Neural cell (in vitro differentiated cells): Measurements from ENCODE around the gene ALOXE3. TPM values are rescaled to one million over a fixed set of nuclear protein-coding genes. Genes with fewer than 3 reads are reported as not detected.

ENCODE experiments used
- H2AFZ ChIP-seq: fragments of 200-600, 300-800 bp; sonication (generic), shearing (Covaris generic); 2 replicates; pipeline ENCODE4 v1.6.0; 2014; ENCODE audit warnings: low read depth, mild to moderate bottlenecking, antibody characterized with exemption, low read length, moderate library complexity
- H3F3A ChIP-seq: fragments of 200-600 bp; shearing (Covaris generic); 2 replicates; pipeline ENCODE4 v1.6.1; 2016; ENCODE audit warnings: mild to moderate bottlenecking, moderate library complexity, mixed read lengths, antibody characterized with exemption, low read length; ENCODE audit not compliant: insufficient read depth, poor library complexity, severe bottlenecking
- H3K27ac ChIP-seq: fragments of 200-600, 300-800 bp; sonication (generic), shearing (Covaris generic); 2 replicates; pipeline ENCODE4 v1.5.1; 2014; ENCODE audit warnings: mild to moderate bottlenecking, low read length, moderate library complexity
- H3K27me3 ChIP-seq: fragments of 300-800, 200-600 bp; sonication (generic), shearing (Covaris generic); 2 replicates; pipeline ENCODE4 v1.6.0; 2014; ENCODE audit warnings: mild to moderate bottlenecking, low read depth, low read length, moderate library complexity; ENCODE audit not compliant: insufficient read depth
- H3K36me3 ChIP-seq: fragments of 300-800, 200-600 bp; sonication (generic), shearing (Covaris generic); 2 replicates; pipeline ENCODE4 v1.5.1; 2014; ENCODE audit warnings: mild to moderate bottlenecking, antibody characterized with exemption, low read length, moderate library complexity; ENCODE audit not compliant: insufficient read depth
- H3K4me2 ChIP-seq: fragments of 300-800, 200-600 bp; sonication (generic), shearing (Covaris generic); 2 replicates; pipeline ENCODE4 v1.6.0; 2014; ENCODE audit warnings: mild to moderate bottlenecking, low read length
- H3K4me3 ChIP-seq: fragments of 300-800, 200-600 bp; sonication (generic), shearing (Covaris generic); 2 replicates; pipeline ENCODE4 v1.5.1; 2014; ENCODE audit warnings: mild to moderate bottlenecking, low read length, moderate library complexity
- H3K79me2 ChIP-seq: fragments of 200-600 bp; shearing (Covaris generic); replicated peaks from 2 replicates; pipeline ENCODE4 v1.6.0; 2014; ENCODE audit warnings: mild to moderate bottlenecking, low read length, moderate library complexity; ENCODE audit not compliant: insufficient read depth
- H3K9ac ChIP-seq: fragments of 300-800, 200-600 bp; sonication (generic), shearing (Covaris generic); 2 replicates; pipeline ENCODE4 v1.6.1; 2016; ENCODE audit warnings: mild to moderate bottlenecking, low read length, mixed read lengths
- H3K9me2 ChIP-seq: fragments of 200-600 bp; shearing (Covaris generic); 2 replicates; pipeline ENCODE4 v1.6.1; 2016; ENCODE audit warnings: mild to moderate bottlenecking, low read length, mixed read lengths; ENCODE audit not compliant: insufficient read depth
- H3K9me3 ChIP-seq: fragments of 200-600, 300-800 bp; sonication (generic), shearing (Covaris generic); 2 replicates; pipeline ENCODE4 v1.6.1; 2016; ENCODE audit warnings: mild to moderate bottlenecking, mixed run types, low read length, moderate library complexity, mixed read lengths
- H4K20me1 ChIP-seq: fragments of 200-600 bp; shearing (Covaris generic); 2 replicates; pipeline ENCODE4 v1.6.1; 2016; ENCODE audit warnings: mild to moderate bottlenecking, mixed run types; ENCODE audit not compliant: insufficient read depth
- EP300 ChIP-seq: fragments of 450-650 bp; conservative IDR thresholded peaks from 2 replicates; pipeline ENCODE4 v1.6.1; 2014; ENCODE audit warnings: antibody characterized with exemption, mild to moderate bottlenecking, moderate library complexity; ENCODE audit not compliant: poor library complexity, severe bottlenecking
- EZH2 ChIP-seq: fragments of 200-600, 300-800 bp; shearing (Covaris generic), sonication (generic); IDR thresholded peaks from 2 replicates; pipeline ENCODE4 v1.6.1; 2014; ENCODE audit warnings: antibody characterized with exemption, low read length, borderline replicate concordance, mild to moderate bottlenecking; ENCODE audit not compliant: insufficient read depth, poor library complexity, severe bottlenecking
- MXI1 ChIP-seq: fragments of 450-650 bp; conservative IDR thresholded peaks from 2 replicates; pipeline ENCODE4 v1.6.1; 2014; ENCODE audit warnings: antibody characterized with exemption, mild to moderate bottlenecking; ENCODE audit not compliant: poor library complexity, severe bottlenecking
- POLR2AphosphoS5 ChIP-seq: IDR thresholded peaks from 2 replicates; pipeline ENCODE4 v1.6.1; 2012
- RAD21 ChIP-seq: fragments of 450-650 bp; conservative IDR thresholded peaks from 2 replicates; pipeline ENCODE4 v1.6.1; 2014; ENCODE audit warnings: antibody characterized with exemption, mild to moderate bottlenecking, moderate library complexity
- SMC3 ChIP-seq: fragments of 450-650 bp; conservative IDR thresholded peaks from 2 replicates; pipeline ENCODE4 v1.6.1; 2014; ENCODE audit warnings: antibody characterized with exemption, mild to moderate bottlenecking, moderate library complexity; ENCODE audit not compliant: poor library complexity
- TAF1 ChIP-seq: IDR thresholded peaks from 2 replicates; pipeline ENCODE4 v1.6.1; 2012; ENCODE audit warnings: low read depth
- polyA plus RNA-seq: library from polyadenylated mRNA; depleted of rRNA; stranded (reverse); fragments of >200 nt; gene quantifications from 2 replicates; pipeline ENCODE4 v1.2.3, GENCODE V29; 2014
- TF ChIP-seq, protein P1 (sequence below): fragments of 450-650 bp; IDR thresholded peaks from 2 replicates; pipeline ENCODE4 v1.5.1; 2014; ENCODE audit warnings: antibody characterized with exemption, mild to moderate bottlenecking, moderate library complexity; ENCODE audit not compliant: poor library complexity, severe bottlenecking
- TF ChIP-seq, protein P2 (sequence below): IDR thresholded peaks from 2 replicates; pipeline ENCODE4 v1.6.1; 2012; ENCODE audit warnings: borderline replicate concordance

Gene ALOXE3
- polyA plus RNA-seq, 1 donor from 2014 or later = 0.77 TPM

DNA sequence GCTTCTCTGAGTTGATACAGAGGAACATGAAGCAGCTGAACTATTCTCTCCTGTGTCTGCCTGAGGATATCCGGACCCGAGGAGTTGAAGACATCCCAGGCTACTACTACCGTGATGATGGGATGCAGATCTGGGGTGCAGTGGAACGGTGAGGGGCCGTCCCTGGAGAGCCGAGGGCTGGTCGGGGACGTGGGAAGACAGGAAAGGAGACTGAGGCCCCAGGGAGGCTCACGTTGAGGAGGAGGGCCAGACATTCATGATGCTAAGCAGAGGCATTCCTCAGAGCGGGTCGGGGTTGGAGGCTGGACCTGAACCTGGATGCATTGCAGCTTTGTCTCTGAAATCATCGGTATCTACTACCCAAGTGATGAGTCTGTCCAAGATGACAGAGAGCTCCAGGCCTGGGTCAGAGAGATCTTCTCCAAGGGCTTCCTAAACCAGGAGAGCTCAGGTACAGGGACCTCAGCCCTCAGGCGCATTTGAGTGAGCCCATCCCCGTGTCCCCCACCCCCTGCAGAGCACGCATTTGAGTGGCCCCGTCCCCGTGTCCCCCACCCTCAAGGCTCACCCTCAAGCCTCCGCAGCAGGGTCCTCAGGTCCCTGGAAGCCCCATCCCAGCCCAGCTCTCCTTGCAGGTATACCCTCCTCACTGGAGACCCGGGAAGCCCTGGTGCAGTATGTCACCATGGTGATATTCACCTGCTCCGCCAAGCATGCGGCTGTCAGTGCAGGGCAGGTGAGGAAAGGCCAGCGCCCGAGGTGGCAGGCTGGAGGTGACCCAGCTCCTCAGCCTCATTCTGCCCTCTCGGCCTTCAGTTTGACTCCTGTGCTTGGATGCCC is 71.2 kb downstream of the ALOXE3 start:
- no peaks in the 10 kb centered on the region for H3K36me3 ChIP-seq
- H3K9me3 ChIP-seq = no peaks in the 10 kb centered on the region
- H4K20me1 ChIP-seq = no peaks in the 10 kb centered on the region
- TF ChIP-seq, protein P1, sequence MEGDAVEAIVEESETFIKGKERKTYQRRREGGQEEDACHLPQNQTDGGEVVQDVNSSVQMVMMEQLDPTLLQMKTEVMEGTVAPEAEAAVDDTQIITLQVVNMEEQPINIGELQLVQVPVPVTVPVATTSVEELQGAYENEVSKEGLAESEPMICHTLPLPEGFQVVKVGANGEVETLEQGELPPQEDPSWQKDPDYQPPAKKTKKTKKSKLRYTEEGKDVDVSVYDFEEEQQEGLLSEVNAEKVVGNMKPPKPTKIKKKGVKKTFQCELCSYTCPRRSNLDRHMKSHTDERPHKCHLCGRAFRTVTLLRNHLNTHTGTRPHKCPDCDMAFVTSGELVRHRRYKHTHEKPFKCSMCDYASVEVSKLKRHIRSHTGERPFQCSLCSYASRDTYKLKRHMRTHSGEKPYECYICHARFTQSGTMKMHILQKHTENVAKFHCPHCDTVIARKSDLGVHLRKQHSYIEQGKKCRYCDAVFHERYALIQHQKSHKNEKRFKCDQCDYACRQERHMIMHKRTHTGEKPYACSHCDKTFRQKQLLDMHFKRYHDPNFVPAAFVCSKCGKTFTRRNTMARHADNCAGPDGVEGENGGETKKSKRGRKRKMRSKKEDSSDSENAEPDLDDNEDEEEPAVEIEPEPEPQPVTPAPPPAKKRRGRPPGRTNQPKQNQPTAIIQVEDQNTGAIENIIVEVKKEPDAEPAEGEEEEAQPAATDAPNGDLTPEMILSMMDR = no peak
- no peak for TF ChIP-seq TAF1
- TF ChIP-seq EZH2 = no peak
- TF ChIP-seq, protein P2, sequence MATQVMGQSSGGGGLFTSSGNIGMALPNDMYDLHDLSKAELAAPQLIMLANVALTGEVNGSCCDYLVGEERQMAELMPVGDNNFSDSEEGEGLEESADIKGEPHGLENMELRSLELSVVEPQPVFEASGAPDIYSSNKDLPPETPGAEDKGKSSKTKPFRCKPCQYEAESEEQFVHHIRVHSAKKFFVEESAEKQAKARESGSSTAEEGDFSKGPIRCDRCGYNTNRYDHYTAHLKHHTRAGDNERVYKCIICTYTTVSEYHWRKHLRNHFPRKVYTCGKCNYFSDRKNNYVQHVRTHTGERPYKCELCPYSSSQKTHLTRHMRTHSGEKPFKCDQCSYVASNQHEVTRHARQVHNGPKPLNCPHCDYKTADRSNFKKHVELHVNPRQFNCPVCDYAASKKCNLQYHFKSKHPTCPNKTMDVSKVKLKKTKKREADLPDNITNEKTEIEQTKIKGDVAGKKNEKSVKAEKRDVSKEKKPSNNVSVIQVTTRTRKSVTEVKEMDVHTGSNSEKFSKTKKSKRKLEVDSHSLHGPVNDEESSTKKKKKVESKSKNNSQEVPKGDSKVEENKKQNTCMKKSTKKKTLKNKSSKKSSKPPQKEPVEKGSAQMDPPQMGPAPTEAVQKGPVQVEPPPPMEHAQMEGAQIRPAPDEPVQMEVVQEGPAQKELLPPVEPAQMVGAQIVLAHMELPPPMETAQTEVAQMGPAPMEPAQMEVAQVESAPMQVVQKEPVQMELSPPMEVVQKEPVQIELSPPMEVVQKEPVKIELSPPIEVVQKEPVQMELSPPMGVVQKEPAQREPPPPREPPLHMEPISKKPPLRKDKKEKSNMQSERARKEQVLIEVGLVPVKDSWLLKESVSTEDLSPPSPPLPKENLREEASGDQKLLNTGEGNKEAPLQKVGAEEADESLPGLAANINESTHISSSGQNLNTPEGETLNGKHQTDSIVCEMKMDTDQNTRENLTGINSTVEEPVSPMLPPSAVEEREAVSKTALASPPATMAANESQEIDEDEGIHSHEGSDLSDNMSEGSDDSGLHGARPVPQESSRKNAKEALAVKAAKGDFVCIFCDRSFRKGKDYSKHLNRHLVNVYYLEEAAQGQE = no peak
- no peak for TF ChIP-seq RAD21
- no peak for TF ChIP-seq POLR2AphosphoS5
- no peak for TF ChIP-seq EP300
- TF ChIP-seq MXI1 = no peak
- TF ChIP-seq SMC3 = no peak
- H2AFZ ChIP-seq = no peak overlapping the region
- no peak overlapping the region for H3K9ac ChIP-seq
- no peaks in the 10 kb centered on the region for H3K27me3 ChIP-seq
- H3K4me2 ChIP-seq = no peak overlapping the region
- no peaks in the 10 kb centered on the region for H3K79me2 ChIP-seq
- no peak overlapping the region for H3K4me3 ChIP-seq
- no peaks in the 10 kb centered on the region for H3K9me2 ChIP-seq
- no peak overlapping the region for H3K27ac ChIP-seq
- no peaks in the 10 kb centered on the region for H3F3A ChIP-seq

DNA sequence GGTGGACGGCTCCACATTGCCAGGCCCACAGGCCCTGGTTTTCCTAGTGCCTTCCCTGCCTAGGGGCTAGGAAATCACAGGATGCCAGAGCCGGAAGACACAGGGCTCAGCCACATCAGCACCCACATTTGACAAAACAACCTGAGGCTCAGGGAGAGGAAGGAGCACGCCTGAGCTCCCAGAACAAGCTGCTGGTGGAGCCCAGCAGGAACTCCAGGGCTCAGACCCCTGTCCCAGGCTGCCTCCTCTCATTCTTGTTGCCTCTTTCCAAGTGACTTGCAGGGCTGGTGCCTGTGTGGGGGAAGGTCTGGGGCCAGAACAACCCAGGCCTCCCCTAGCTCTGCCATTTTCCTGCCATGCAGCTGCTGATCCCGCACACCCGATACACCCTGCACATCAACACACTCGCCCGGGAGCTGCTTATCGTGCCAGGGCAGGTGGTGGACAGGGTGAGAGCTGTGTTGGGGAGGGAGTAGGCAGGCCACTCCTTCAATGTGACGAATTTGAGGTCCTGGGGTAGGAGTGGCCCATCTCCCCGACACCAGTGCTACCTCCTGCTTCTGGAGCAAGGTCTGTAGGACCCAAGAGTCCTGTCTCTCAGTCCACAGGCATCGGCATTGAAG is 71.9 kb downstream of the ALOXE3 start:
- H3F3A ChIP-seq = no peaks in the 10 kb centered on the region
- TF ChIP-seq EZH2 = no peak
- TF ChIP-seq MXI1 = no peak
- TF ChIP-seq, protein P2 = no peak
- TF ChIP-seq, protein P1 = no peak
- no peak for TF ChIP-seq POLR2AphosphoS5
- no peak for TF ChIP-seq SMC3
- no peak for TF ChIP-seq EP300
- no peak for TF ChIP-seq TAF1
- TF ChIP-seq RAD21 = no peak
- no peak overlapping the region for H3K4me3 ChIP-seq
- no peaks in the 10 kb centered on the region for H4K20me1 ChIP-seq
- H3K79me2 ChIP-seq = no peaks in the 10 kb centered on the region
- H3K27me3 ChIP-seq = no peaks in the 10 kb centered on the region
- H3K36me3 ChIP-seq = no peaks in the 10 kb centered on the region
- H3K4me2 ChIP-seq = no peak overlapping the region
- no peaks in the 10 kb centered on the region for H3K9me3 ChIP-seq
- no peak overlapping the region for H3K9ac ChIP-seq
- H2AFZ ChIP-seq = no peak overlapping the region
- H3K9me2 ChIP-seq = no peaks in the 10 kb centered on the region
- H3K27ac ChIP-seq = no peak overlapping the region
